ENCODE results near the gene TIPARP.
"Not testable (repeated sequence)": the region's sequence is repeated elsewhere in the genome, so short reads cannot be mapped to it uniquely, and the experiment has no call there.

TIPARP gene

DNA sequence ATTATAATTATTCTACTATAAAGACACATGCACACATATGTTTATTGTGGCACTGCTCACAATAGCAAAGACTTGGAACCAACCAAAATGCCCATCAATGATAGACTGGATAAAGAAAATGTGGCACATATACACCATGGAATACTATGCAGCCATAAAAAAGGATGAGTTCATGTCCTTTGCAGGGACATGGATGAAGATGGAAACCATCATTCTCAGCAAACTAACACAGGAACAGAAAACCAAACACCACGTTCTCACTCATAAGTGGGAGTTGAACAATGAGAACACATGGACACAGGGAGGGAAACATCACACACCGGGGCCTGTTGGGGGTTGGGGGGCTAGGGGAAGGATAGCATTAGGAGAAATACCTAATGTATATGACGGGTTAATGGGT, 62.7 kb downstream of the TIPARP start:
- not testable (repeated sequence) for DNase-seq (ENCODE audit: insufficient read length, low spot score); FAIRE-seq

DNA sequence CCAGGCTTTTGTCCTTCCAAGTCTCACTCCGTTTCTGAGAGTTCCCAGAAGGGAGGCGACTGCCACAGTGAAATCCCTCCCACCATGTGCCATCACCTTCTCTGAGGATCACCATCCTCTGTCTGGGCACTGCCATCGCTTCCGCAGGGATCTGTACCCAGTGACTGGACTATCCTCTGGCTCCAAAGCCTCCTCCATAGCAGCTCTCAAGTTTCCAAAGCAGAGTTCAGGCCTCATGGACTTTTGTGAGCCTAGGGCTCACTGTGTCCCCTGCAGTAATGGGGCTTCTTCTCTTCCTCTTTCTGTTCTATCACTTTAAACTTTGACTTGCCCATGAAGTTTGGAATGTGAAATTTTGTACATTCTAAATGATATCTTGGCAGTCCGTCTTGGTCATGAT, 63.9 kb downstream of the TIPARP start:
- FAIRE-seq (no peak), DNase-seq (ENCODE audit: insufficient read length, low spot score) (no peak)

DNA sequence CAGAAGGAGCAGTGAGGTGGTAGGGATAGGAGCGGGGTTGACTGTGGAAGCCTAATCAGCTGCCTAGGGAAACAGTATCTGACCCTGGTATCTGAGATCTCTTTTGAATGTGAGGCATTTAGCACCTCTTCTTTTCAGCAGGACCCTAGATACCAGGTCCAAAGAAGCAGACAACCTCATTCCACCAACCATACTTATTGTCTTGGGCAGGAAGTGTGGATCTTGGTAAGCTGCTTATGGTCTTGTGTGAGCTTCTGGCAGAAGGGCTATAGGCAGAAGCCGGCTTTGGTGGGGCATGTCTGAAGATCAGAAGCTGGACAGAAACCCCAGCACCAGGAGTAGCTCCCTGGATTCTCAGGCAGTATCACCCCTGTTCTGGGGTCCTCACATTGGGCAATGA, 65.6 kb downstream of the TIPARP start:
- FAIRE-seq, result no peak

DNA sequence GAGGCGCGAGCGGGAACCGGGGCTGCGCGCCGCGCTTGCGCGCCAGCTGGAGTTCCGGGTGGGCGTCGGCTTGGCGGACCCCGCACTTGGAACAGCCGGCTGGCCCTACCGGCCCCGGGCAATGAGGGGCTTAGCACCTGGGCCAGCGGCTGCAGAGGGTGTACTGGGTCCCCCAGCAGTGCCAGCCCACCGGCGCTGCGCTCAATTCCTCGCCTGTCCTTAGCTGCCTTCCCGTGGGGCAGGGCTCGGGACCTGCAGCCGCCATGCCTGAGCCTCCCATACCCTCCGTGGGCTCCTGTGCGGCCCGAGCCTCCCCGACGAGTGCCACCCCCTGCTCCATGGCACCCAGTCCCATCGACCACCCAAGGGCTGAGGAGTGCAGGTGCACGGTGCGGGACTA, 66.2 kb downstream of the TIPARP start:
- not testable (repeated sequence) for DNase-seq (ENCODE audit: insufficient read length, low spot score); FAIRE-seq

More for the DNA sequence above, 65.6 kb downstream of the TIPARP start:
- DNase-seq (ENCODE audit: insufficient read length, low spot score), result no peak

DNA sequence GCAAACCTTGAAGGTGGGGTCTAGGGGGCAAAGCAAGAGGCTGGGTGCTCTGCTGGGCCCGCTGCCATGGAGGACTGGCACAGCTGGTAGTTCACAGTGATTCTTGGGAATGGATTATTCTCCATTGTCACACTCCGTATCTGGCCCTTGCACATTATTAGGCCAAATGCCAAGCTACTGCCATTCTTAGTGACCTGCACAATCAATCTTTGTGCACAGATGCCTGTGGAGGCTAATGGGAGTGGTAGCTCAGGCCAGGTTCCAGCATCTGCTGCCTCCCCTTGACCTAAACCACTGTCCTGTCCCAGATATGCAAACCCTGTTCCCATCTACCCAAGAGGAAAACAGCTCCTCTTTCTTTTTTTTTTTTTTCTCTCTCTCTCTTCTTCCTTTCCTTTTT, 67.5 kb downstream of the TIPARP start:
- no peak for FAIRE-seq
- DNase-seq (ENCODE audit: insufficient read length, low spot score), result no peak

DNA sequence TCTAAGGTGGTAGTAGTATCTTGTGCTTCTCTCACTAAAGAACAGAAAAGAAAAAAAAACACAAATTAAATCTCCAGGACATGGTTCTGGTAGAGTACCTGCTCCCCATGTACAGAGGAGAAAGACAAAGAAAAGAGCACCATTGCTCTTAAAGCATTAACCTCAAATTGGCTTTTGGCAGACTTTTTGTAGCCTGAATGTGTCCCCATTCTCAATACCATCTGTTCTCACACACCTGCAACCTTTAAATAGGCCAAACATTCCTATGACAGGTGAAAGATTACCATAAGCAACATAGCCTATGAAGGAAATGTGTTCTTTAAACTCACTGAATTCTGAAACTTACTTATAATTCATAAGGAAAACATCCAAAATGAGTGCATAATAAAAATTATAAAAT, 68.0 kb downstream of the TIPARP start:
- FAIRE-seq, result no peak
- no peak for DNase-seq (ENCODE audit: insufficient read length, low spot score)

DNA sequence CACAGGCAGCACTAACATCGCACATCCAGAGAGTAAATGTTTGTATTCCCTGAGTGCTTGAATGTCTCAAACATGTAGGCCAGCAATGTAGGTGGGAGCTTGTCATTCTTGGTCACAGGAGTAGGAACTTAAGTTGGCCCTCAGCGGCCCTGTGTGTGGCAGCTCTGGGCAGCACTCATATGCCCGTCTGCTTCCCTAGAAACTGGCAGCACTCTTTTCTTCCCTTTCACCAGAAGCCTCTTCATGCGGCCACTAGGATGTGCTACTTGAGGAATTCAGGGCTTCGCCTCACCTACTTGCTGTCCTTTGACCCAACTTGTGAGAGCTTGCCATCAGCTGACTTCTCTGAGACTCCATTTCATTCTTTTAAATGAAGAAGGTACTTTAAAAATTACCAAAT, 69.5 kb downstream of the TIPARP start:
- FAIRE-seq (no peak), DNase-seq (ENCODE audit: insufficient read length, low spot score) (no peak)

DNA sequence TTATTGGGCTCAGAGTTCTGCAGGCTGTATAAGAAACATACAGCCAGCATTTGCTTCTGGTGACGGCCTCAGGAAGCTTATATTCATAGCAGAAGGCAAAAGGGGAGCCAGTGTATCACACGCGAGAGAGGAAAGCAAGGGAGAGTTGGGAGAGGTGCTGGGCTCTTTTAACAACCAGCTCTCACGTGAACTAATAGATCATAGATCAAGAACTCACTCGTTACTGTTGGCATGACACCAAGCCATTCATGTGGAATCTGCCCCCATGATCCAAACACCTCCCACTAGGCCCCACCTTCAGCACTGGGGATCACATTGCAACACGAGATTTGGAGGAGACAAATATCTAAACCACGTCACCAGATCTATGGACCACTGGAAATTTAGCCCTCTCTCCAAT, 70.2 kb downstream of the TIPARP start:
- no peak for FAIRE-seq
- DNase-seq (ENCODE audit: insufficient read length, low spot score), result no peak

DNA sequence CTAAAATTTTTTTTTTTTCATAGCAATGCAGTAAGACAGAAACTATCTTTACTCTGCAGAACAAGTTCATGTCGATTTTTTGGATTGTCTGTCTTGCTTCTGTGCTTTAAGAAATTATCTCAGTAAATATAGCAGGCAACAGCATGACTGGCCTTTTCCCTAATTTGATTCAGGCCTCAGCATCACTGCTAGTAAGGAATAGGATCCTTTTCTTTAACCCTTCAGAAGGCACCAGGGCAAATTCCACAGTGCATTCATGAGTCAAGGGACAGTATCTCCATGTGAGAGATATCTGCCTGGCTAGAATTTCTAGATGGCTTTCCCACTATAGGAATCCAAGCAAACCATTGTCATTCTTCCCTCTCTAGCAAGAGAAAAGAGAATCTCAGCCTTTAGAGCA, 71.4 kb downstream of the TIPARP start:
- FAIRE-seq, result no peak
- DNase-seq (ENCODE audit: insufficient read length, low spot score), result no peak

DNA sequence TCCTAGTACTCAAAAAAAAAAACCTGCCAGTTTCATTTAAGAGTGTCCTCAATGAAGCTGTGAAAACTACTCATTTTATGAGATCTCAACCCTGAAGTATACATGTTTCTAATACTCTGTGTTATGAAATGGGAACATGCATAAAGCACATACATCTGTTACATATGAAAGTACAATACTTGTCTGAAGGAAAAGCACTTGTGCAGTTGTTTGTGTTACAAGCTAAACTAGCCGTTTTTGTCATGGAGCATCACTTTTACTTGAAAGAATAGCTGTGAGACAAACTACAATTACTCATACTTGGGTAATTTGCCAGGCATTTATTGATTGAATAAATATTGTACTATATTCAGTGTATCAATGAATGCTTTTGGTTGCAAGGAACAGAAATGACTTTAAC, 72.7 kb downstream of the TIPARP start:
- FAIRE-seq, result peak; percentile 11
- no peak for DNase-seq (ENCODE audit: insufficient read length, low spot score)

DNA sequence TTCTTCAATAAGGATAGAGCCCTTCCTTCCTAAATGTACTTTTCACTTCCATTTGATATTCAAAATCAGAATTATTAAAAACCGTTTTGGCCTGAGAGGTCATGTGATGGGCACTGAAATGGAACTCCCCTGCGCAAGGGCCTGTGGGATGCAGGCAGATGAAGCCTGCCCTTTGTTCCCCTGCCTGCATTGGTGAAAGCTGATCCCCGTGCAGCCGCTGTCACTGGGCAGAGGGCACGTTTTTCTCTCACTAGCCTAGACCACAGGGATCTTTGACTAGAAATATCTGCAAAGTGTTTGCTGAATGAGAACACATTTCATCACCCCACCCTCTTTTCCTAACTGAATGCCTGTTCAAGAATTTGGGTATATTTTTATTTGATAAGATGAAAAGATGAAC, 74.9 kb downstream of the TIPARP start:
- no peak for FAIRE-seq
- no peak for DNase-seq (ENCODE audit: insufficient read length, low spot score)

DNA sequence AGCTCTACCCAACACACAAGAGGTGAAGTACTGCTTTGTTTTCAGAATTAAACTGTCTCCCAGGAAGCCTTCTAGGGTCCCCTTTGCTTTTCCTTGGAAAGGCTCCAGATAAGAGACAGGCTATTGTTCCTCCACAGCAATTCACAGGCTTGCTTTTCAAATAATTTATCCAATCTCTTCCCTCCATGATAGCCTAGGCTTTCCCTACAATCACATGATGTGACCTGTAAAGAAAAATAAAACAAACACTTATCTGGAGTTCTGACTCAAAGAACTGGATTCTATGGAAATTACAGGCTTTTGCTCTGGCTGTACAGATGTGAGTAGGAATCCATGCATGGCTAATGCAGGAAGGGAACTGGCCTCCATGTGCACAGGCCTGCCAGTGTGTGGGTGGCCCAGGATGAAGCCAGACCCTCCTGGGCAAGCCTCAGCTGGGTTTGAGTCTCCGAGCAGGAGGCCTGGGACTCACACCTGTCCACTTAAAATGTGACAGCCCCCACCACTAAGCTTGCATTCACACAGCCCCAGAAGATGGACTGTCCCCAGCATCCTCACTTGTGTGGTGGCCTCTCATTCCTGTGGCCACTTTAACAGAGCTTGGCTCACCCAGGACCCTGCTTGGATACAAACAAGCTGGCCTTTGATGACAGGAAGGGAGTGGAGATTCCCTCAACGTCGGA, 75.9 kb downstream of the TIPARP start:
- FAIRE-seq, result no peak
- no peak for DNase-seq (ENCODE audit: insufficient read length, low spot score)

DNA sequence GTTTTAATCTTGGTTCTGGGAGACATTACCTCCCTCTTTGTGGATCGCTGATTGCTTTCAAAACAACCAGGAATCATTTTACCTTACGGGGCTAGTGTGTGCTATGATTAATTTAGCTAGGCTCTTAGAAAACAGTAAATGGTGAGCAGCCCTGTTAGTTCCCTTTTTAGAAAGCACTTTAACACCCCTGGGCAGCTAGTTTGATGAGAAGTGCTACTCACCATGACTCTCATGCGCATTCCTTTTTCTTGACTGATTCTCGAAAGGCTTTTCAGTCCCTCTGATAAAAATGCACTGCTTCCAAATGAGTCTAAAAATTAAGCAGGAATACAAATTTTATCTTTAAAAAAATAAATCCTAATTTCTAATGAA, 76.5 kb downstream of the TIPARP start:
- no peak for DNase-seq (ENCODE audit: insufficient read length, low spot score)
- FAIRE-seq, result no peak

DNA sequence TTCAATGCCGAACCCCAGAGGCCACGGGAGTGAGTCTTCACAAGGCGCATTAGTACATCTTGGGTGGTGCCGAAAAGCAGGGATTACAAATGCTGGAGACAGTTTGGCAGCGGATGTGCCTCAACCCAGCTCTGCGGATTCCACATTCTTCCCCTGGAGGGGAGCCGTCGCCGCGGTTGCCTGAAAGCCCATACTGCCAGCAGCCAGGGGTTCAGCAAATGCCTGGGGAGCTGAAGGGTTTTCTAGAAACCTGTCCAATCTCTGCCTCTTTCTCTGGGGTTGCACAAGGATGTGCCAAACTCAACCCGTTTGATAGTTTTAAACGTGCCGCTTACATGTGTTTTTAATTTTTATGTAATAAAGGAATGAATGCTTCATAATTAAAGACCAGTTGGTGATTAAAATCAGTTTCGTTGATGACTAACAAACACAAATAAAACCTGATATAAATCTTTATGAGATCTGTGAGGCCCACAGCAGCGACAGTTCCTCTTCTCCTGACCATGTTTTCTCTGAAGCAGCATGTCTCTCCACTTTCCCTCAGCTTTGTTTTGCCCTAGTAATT, 77.2 kb downstream of the TIPARP start:
- FAIRE-seq, result no peak
- DNase-seq (ENCODE audit: insufficient read length, low spot score), result no peak
